ENCODE measurements around the gene SHH.

DNA sequence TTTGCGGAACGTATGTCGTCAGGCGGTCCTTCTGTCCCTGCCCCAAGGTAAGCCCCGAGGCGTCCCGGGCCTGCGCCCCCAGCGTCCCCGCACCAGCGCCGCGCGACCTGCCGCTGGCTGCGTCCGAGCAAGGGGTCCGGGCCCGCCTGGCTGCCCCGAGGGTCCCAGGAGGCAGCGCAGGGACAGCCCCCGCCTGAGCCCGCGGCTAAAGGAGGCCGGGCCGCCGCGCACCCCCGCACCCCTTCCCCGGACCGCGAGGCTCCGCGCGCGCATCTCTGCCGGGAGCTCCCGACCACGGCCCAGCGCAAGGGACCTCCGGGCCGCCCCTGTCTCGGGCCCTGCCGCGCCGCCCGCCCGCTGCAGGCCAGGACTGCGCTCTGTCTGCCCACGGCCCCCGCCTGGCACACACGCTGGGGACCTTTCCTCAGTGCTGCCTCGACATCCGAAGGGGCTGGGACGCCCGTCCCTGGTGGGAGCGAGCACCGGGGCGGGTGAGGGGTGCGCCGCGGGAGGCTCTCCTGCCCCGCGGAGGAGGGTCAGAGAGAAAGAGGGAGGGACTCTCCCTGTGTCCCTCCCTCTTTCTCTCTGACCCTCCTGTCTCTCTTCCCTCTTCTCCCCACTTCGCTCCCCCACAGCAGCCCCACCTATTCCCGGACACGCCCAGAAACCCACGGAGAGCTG lies 25.0 kb downstream of the SHH start:
- TF ChIP-seq EZH2 (IDR thresholded peaks at IDR 0.05), result no peak
- no peak for TF ChIP-seq POLR2AphosphoS5 (IDR thresholded peaks at IDR 0.05; ENCODE audit: borderline replicate concordance, low read depth, low read length)
